ENCODE measurements around the gene PI4KB. TPM values are rescaled to one million over a fixed set of nuclear protein-coding genes. Genes with fewer than 3 reads are reported as not detected.
A peak's percentile ranks its signal among the peaks of the same experiment; 100 is the strongest.
"Not testable (repeated sequence)": the region's sequence is repeated elsewhere in the genome, so short reads cannot be mapped to it uniquely, and the experiment has no call there.

PI4KB gene
- total RNA-seq, 4 donors from 2014 or later, result 45.4 to 55.3 (median 49.4) TPM

- peak within 1 kb of the TSS; percentile 77 for H3K4me3 ChIP-seq (ENCODE audit: low read depth, poor library complexity, severe bottlenecking)
- peak; percentile 100 for DNase-seq (ENCODE audit: low spot score in 2 of 2)
- intact Hi-C loops (cut with DNase I; ENCODE audit: low total_unique reads), result no loop called here
- WGBS, 2 donors, result 1% methylated on average over 57 to 70 of the region's 74 CpGs
- TF ChIP-seq CTCF (IDR thresholded peaks at IDR 0.05) (peak in 1 of 3 donors; percentile 76), POLR2A (IDR thresholded peaks at IDR 0.05) (peak in 1 of 2 donors; percentile 41)
Observed at GRCh38 chr1:151281969-151282882, 45.0 kb downstream of the PI4KB start, which contains the start of gene ZNF687. TSS of gene ZNF687 (plus strand) at chr1:151282299. CDS start at chr1:151286292, 3,993 bp downstream.

DNA sequence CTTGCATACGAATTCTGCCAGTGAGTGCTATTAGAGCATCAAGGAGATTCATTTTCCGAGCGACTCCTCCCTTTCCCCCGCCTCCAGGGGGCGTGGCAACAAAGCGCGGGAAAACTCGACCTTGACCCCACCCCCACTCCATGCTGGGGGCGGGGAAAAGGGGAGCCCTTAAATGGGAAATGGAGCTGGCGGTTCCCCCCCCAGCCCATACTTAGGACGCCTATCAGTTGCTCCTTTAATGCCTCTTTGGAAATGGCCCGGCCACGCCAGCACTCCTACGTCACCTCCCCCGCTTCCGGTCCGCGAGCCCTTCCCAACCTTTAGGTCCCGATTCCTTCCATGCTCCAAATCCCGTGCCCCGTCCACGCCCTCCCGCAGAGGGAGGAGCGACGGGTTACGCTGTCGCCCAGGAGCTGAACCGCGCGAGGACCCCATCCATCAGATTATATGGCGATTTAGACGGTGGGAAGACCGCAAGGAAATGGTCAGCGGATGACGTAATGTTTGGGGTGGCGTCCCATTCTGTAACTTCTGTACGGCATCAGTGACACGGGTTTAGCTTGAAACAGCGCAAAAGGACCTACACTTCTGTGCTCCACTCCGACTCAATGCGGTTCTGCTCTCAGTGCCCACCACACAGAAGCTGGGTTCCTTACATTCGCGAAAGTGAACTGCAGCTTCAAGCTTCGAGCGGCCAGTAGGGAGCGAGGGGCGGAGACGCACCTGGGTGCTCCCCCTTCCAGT lies 45.8 kb downstream of the PI4KB start:
- intact Hi-C loops (cut with DNase I; ENCODE audit: low total_unique reads), result no loop called here
- TF ChIP-seq POLR2A (IDR thresholded peaks at IDR 0.05) (no peak), CTCF (IDR thresholded peaks at IDR 0.05) (no peak)
- peak; percentile 98 to 99 for DNase-seq (ENCODE audit: low spot score in 2 of 2)
- 0 to 1% methylated on average over 48 of the region's 48 CpGs for WGBS, 2 donors
- peak overlapping the region; percentile 61 for H3K4me3 ChIP-seq (ENCODE audit: low read depth, poor library complexity, severe bottlenecking)

DNA sequence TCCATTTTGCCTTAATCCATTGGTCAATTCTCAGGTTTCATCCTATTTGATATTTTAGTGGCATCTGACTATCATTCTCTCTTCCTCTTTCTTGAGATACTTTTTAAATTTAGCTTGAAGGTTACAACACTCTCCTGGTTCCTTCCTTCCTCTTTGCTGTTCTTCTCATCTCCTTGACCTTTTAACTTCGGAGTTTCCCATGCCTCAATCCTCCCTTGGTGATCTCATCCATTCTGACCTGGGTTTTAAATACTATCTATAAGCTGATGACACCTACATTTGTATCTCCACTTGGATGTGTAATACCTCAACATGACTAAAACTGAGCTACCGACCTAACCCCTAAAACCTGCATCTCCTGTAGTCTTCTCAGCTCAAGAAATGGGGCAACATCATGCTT lies 50.0 kb downstream of the PI4KB start:
- no peak overlapping the region for H3K4me3 ChIP-seq (ENCODE audit: low read depth, poor library complexity, severe bottlenecking)
- DNase-seq (ENCODE audit: low spot score in 2 of 2), result no peak
- TF ChIP-seq POLR2A (IDR thresholded peaks at IDR 0.05) (no peak), CTCF (IDR thresholded peaks at IDR 0.05) (no peak)
- intact Hi-C loops (cut with DNase I; ENCODE audit: low total_unique reads), result no loop called here
- 76 to 80% methylated on average over 2 of the region's 2 CpGs for WGBS, 2 donors

- intact Hi-C loops (cut with DNase I; ENCODE audit: low total_unique reads); H3K4me3 ChIP-seq (ENCODE audit: low read depth, poor library complexity, severe bottlenecking); DNase-seq (ENCODE audit: low spot score in 2 of 2): not testable (repeated sequence)
- 83 to 87% methylated on average over 5 of the region's 5 CpGs for WGBS, 2 donors
Observed at GRCh38 chr1:151275341-151275740, 51.9 kb downstream of the PI4KB start.

DNA sequence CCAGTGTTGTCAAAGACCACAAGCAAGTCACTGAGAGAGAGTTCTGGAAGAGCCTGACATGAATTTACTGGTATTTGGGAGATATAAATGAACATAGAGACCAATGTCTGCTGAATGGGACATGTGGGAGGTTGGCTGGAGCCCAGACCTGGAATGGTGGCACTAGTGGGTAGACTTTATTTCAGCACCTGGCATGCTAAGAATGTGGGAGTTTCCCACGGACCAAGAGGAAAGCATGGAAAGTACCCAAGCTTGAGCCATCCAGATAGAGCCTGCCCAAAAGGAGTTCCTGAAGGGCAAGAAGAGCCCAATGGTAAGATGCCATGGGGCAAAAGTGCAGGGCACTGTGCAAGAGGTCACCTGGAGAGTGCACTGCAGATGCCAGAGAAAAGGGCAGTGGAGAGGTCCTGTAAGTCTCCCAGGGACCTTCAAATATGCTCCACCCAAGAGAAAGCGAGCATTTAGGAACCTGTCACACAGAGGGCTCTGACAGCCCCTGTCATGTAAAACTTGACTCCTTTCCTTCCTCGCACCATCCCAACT lies 53.2 kb downstream of the PI4KB start:
- no peak overlapping the region for H3K4me3 ChIP-seq (ENCODE audit: low read depth, poor library complexity, severe bottlenecking)
- WGBS, 2 donors, result 66 to 77% methylated on average over 3 of the region's 3 CpGs
- TF ChIP-seq CTCF (IDR thresholded peaks at IDR 0.05) (no peak), POLR2A (IDR thresholded peaks at IDR 0.05) (no peak)
- intact Hi-C loops (cut with DNase I; ENCODE audit: low total_unique reads), result no loop called here
- no peak for DNase-seq (ENCODE audit: low spot score in 2 of 2)

DNA sequence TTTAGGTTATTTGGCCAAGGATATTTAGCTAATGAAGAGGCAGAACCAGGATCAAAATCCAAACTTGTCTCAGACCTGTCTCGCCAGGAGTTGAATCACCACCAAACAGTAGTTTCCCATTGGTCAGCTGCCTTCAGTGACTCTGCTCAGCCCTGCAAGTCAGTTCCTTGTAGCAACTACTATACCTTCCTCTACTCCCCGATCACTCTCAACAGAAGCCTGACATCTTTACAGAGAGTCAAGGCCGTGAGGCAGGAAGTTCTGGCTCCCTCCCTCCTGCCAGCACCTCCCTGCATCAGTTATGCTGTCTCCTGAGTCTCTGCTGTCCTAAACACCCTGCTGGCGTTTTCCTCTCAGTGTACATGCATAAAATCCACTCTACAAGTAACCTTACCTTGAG lies 59.5 kb downstream of the PI4KB start:
- DNase-seq (ENCODE audit: low spot score in 2 of 2), result no peak
- 50 to 71% methylated on average over 4 of the region's 4 CpGs for WGBS, 2 donors
- no peak overlapping the region for H3K4me3 ChIP-seq (ENCODE audit: low read depth, poor library complexity, severe bottlenecking)
- intact Hi-C loops (cut with DNase I; ENCODE audit: low total_unique reads), result no loop called here
- TF ChIP-seq CTCF (IDR thresholded peaks at IDR 0.05) (no peak), POLR2A (IDR thresholded peaks at IDR 0.05) (no peak)

Measured in lower leg skin (tissue), 4 donors.